Measurements from ENCODE around the gene SCAPER. TPM values are rescaled to one million over a fixed set of nuclear protein-coding genes. Genes with fewer than 3 reads are reported as not detected.
A peak's percentile ranks its signal among the peaks of the same experiment; 100 is the strongest.

Gene SCAPER
- total RNA-seq, 1 donor from 2014 or later = 5.3 TPM

DNA sequence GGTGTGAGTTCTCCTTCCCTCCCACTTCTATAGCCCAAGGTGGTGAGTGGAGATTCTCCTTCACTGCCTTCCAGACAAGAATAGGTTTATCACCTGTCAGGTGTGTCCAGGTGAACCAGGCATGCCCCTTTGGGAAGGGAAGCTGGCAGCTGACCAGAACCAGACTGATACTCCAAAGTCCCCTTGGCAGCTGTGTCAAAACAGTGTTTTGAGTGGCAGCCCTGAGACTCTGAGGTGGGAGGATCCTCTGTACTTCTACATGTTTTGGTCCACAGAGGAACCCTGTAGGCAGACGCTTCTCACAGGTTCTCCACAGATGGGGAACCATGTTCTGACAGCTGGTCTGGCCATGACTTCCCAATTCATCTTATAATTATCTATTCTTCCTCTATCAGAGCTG, 538.4 kb downstream of the SCAPER start:
- no peak for DNase-seq (ENCODE audit: low read depth in 2 of 2)

- DNase-seq (ENCODE audit: low read depth in 2 of 2) = no peak
Observed at GRCh38 chr15:76363251-76363650, 541.9 kb downstream of the SCAPER start.

DNA sequence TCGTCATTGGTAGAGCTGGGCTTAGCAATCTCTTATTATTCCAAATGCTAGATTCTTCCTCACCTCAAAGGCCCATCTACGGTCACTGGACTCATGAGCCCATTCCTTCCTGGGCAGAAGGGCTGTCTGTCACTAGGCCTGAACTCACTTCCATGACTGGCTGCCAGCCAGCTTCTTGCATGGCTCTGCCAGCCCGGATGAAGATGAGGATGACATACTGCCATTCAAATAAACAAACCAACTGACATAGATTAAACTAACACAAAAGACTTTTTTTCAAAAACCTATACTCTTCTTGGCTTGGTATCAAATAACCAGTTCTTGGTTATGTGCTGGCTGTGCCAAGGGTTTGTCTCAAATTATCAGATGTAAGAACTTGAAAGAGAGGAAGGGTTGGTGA, 544.7 kb downstream of the SCAPER start:
- DNase-seq (ENCODE audit: low read depth in 2 of 2) = no peak

DNA sequence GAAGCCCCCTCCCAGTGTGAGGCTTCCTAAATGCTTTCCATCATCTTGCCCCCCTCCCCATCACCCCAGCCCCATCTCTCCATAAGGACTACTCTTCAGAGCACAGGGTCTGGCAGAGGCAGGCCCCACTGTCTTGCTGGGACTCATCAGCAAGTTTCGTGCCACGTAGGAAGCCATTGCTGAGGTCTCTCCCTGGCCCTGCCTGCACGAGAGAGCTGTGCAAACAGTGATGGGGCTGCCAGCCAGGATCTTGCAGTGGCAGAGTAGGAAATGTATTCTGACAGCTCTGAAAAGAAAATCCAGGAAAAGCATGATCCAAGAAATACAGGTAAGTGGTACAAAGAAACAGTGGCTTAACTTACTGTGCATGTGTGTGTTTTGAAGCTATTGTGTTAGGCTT, 546.0 kb downstream of the SCAPER start:
- DNase-seq (ENCODE audit: low read depth in 2 of 2) = no peak

DNA sequence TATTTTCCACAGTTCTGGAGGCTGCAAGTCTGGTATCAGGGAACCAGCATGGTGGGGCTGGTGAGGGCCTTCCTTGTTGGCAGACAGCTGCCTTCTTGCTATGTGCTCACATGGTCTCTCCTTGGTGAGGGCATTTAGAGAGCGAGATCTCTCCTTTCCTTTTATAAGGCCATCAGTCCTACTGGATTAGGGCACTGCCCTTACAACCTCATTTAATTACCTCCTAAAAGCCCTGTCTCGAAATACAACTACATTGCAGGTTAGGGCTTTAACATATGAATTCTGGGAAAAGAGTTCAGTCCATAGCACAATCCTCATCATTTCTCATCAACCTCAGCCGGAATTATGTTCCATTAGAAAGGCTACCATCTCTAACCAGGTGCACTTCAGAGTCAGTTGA, 546.7 kb downstream of the SCAPER start:
- DNase-seq (ENCODE audit: low read depth in 2 of 2) = no peak

DNA sequence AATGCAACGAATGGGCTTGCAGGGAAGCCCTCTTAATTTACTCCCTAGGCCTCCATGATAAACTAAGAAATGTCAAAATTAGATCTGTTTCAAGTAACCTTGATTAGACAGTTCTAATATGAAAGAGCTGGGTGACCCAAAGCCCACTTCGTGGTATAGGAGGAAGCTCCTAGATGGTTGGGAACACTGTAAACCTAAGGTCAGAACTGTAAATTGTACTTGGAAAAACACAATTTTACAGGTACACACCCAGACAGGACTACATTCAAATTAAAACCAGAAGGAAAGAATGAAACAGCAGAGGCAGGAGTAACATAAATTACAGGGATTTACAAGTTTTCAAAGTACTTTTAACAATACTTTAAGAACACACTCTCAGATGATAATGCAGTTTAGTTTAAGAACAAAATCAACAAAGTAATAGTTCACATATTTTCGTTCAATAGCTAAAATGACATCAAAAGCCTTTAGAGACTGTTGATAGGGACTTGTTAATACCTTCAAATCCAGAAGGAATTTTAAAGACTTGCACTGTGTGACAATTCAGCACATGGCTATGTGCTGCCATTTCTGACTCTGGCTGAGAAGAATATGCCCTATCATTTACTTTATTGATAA, 550.2 kb downstream of the SCAPER start:
- DNase-seq (ENCODE audit: low read depth in 2 of 2) = no peak

GRCh38 chr15:76353903-76354302, 551.2 kb downstream of the SCAPER start:
- DNase-seq (ENCODE audit: low read depth in 2 of 2) = no peak

- DNase-seq (ENCODE audit: low read depth in 2 of 2) = no peak
Observed at GRCh38 chr15:76353023-76353577, 552.0 kb downstream of the SCAPER start.

- DNase-seq (ENCODE audit: low read depth in 2 of 2) = no peak
Observed at GRCh38 chr15:76349301-76350070, 555.7 kb downstream of the SCAPER start.

DNA sequence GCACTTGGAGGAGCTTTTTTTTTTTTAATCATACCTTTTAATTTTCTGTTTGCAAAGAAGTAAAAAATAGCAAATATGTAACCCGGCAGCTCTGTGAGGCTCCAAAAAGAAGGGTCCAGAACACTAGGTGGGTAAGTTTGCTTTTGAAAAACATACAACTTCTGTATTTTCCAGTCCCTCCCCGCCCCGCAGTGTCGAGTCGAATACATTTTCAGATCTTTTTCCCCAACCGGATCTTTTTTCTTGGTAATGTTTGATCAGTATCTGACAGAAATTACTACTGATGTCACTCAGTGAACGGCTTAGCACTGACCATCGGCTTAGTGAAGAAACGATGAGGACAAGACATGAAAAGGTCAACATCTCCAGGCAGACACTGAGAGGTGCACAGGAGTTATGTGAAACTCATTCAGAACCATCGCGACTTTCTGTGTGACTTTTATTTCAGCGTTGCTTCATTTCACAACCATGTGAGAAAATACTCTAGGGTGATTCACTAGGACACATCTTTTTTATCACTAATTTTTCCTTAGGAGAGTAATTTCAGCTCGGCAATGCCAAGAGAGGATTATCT, 557.6 kb downstream of the SCAPER start:
- DNase-seq (ENCODE audit: low read depth in 2 of 2) = no peak

DNA sequence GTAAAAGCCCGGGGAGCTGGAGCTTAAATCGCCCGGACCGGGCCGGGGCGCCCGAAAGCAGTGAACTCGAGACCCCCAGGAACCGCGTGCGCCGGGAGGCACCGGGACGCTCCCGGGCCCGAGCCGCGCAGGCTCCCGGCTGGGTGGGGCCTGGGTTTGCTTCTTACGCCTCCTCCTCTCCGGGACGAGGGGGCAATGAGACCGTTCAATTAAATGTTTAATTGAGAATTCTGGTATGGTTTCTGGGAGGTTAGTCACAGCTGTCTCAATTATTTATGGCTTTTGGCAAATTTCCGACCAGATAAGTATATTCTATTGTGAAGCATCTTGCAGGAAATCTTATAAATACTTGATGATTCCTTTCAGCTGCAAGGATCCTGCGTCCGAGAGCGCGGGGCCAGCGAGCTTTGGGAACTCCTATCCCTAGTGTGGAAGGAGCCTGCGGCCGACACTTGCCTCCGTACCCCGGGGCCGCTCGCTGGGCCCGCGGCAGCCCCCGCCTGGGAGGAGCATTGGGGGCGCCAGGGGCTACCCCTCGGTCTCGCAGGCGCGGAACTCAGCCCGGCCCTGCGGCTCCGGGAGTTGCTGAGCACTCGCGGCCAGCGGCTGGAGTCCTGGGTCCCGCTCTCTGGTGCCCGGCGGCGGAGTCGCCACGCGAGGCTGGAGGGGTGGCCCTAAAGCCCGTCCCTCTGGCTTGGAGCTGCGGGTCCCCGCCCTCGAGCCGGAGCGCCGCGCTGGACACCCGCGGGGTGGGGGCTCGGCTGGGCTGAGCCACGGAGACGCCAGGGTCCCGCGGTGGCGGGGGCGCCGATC, 558.3 kb downstream of the SCAPER start:
- DNase-seq (ENCODE audit: low read depth in 2 of 2) = peak in 1 of 2 donors; percentile 29

DNA sequence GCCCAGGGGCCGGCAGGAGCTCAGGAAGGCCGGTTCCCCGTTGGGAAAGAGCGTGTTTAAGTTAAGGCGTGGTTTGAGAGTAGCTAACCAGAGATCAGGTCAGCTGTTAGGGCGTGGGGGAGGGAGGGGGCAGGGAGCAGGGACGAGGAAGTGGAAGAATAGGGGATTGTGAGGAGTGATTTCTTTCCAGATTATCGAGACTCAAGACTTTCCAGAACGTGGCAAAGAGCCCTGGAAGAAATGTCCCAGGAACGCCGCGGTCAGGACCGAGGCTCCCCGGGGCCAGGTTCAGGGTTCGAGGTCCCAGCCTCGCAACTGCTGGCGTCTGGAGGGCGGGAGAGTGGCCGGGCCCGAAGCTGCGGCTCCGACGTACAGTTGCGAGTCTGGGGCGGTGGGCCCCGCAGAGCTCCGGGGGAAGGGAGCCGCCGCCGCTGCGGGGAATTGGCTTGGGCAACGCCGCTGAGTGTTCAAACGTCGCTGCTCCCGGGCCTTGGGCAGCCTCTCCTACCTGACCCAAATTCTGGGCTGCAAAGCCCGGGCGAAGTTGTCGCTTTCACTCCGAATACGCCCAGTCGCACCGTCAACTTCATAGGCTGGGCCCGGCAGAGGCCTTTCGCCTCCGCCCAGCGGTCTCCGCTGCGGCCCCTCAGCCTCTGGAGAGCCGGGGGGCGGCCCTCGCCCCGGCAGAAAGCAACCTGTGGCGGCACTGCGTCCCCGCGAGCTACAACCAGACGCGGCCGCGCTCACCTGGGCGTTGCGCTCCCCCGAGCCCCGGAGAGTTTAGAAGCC, 559.1 kb downstream of the SCAPER start:
- no peak for DNase-seq (ENCODE audit: low read depth in 2 of 2)

DNA sequence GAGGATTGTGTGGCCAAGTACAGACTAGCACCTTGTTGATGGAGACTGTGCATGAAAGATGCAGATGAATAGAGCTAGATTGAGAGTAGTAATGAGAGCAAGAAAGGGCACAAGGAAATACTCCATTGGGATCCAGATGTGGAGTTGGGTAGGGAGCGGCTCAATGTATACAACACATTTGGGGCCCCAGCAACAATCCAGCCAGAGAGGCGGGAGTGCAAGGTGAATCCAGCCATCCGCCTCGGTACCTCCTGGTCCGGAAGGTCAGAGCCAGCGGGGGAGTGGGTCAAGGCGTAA, 559.6 kb downstream of the SCAPER start:
- DNase-seq (ENCODE audit: low read depth in 2 of 2) = no peak

DNA sequence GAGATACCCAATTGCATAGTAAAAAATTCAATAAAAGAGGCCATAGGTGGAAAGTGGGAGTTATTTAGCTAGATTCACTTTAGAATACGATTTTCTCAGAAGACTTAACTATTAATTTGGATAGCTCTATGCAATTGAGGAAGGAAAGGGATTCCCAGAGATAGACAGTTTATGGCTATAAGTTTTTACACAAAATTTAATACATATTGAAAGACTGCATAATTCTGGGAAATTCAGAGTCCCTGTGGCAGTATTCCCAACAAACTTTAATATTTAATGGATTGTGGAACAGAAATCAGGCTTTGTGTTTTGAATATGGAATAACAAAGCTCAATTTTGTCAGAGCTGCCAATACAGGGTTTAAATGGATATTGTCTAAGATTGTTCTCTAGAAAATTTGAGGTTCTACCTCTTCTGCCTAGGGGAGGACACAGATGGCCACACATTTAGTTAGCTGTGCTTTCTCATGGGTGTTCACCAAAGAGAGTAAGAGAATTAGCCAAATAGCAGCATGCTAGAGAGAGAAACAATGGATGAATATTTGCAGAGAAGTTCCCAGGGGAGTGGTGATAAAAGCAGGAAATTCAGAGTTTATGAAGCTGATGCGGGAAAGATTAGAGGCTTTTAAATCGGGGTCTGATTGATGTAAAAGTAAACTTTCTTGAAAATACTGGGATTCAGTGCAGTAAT, 560.1 kb downstream of the SCAPER start:
- no peak for DNase-seq (ENCODE audit: low read depth in 2 of 2)

DNA sequence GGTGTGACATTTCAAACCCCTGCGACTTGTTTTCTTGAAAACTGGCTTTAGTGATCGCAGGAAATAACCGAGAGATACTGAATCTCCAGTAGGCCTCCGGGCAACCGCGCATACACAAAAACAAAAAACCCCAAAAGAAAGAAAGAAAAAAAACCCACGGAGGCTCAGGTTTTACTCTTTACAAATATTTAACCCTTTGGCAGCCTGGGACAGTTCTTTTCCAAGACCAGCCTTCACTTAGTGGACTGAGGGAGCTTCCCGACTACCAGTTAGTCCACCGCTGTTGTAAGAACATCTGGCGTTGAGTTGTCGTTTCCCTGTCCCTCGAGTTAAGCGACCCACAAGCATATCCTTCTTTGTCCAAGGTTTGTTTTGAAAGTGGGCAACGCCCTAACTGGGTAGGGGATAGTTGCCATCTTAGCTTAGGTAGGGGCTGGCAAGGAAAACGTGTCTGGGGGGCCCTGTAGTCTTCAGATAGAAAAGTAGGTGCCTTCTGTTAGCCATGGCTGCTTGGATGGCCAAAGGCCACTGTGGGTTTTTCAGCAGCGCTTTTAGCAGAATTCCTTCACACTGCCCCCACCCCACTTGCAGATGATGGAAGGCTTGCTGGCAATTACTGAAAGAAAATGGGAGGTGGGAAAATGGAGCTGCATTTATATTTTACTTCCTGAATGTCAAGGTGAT, 561.7 kb downstream of the SCAPER start:
- no peak for DNase-seq (ENCODE audit: low read depth in 2 of 2)

- DNase-seq (ENCODE audit: low read depth in 2 of 2) = no peak
Observed at GRCh38 chr15:76342382-76343201, 562.5 kb downstream of the SCAPER start.

- DNase-seq (ENCODE audit: low read depth in 2 of 2) = no peak
Observed at GRCh38 chr15:76342058-76342381, 563.1 kb downstream of the SCAPER start.

- no peak for DNase-seq (ENCODE audit: low read depth in 2 of 2)
Observed at GRCh38 chr15:76341366-76342057, 563.6 kb downstream of the SCAPER start.

All from dermis microvascular lymphatic vessel endothelial cell (primary cell).